Keratinocyte (primary cell): ENCODE data around the gene FAM177B. TPM values are rescaled to one million over a fixed set of nuclear protein-coding genes. Genes with fewer than 3 reads are reported as not detected.
A peak's percentile ranks its signal among the peaks of the same experiment; 100 is the strongest.

ENCODE experiments used
- DNase-seq: peaks from one replicate; pipeline ENCODE4 v3.0.0-alpha.2; 2011; ENCODE audit warnings: low read depth, missing footprints, low spot score
- FAIRE-seq: peaks from 2 replicates; lab custom pipeline; 2011; peaks lifted over from hg19 to GRCh38; lab: Jason Lieb, UNC
- H2AFZ ChIP-seq: 2 replicates; pipeline ENCODE4 v1.6.0; 2012; ENCODE audit warnings: low read length, control low read depth, inconsistent platforms; ENCODE audit not compliant: control insufficient read depth
- H3K27ac ChIP-seq: 2 replicates; pipeline ENCODE4 v1.5.1; 2011; ENCODE audit warnings: low read length; ENCODE audit not compliant: control insufficient read depth, insufficient read depth
- H3K27me3 ChIP-seq: 3 replicates; pipeline ENCODE4 v1.6.0; 2011; ENCODE audit warnings: low read length; ENCODE audit not compliant: control insufficient read depth, insufficient read depth; ENCODE audit errors: extremely low read depth
- H3K36me3 ChIP-seq, 2 experiments: 2 replicates in 1 of 2; 3 replicates in 1 of 2; pipeline ENCODE4 v1.5.1; 2011; ENCODE audit warnings: low read length in 2 of 2, mild to moderate bottlenecking in 1 of 2; ENCODE audit not compliant: control insufficient read depth in 2 of 2, insufficient read depth in 2 of 2; ENCODE audit errors: extremely low read depth in 1 of 2
- H3K4me1 ChIP-seq: 3 replicates; pipeline ENCODE4 v1.5.1; 2011; ENCODE audit warnings: low read length; ENCODE audit not compliant: control insufficient read depth, insufficient read depth; ENCODE audit errors: extremely low read depth
- H3K4me2 ChIP-seq: 3 replicates; pipeline ENCODE4 v1.6.0; 2011; ENCODE audit warnings: low read depth, low read length; ENCODE audit not compliant: control insufficient read depth, insufficient read depth; ENCODE audit errors: extremely low read depth
- H3K4me3 ChIP-seq, 3 experiments: fragments of 200-600 bp in 1 of 3; sonication (generic) in 1 of 3; 2 replicates in 2 of 3; 3 replicates in 1 of 3; pipeline ENCODE4 v1.5.1; 2011 to 2016; ENCODE audit warnings: low read length in 3 of 3, mild to moderate bottlenecking in 3 of 3, control low read depth in 2 of 3, inconsistent platforms in 1 of 3, low read depth in 1 of 3, mixed read lengths in 1 of 3, mixed run types in 1 of 3, moderate library complexity in 1 of 3; ENCODE audit not compliant: control insufficient read depth in 2 of 3, insufficient read depth in 2 of 3; ENCODE audit errors: extremely low read depth in 1 of 3
- H3K79me2 ChIP-seq: 2 replicates; pipeline ENCODE4 v1.6.0; 2012; ENCODE audit warnings: low read length; ENCODE audit not compliant: control insufficient read depth, insufficient read depth
- H3K9ac ChIP-seq: 3 replicates; pipeline ENCODE4 v1.6.0; 2011; ENCODE audit warnings: low read length; ENCODE audit not compliant: control insufficient read depth, insufficient read depth; ENCODE audit errors: extremely low read depth
- H3K9me1 ChIP-seq: 3 replicates; pipeline ENCODE4 v1.6.0; 2011; ENCODE audit warnings: low read length; ENCODE audit not compliant: control insufficient read depth, insufficient read depth; ENCODE audit errors: extremely low read depth
- H3K9me3 ChIP-seq: 2 replicates; pipeline ENCODE4 v1.5.1; 2012; ENCODE audit warnings: low read depth, low read length; ENCODE audit not compliant: control insufficient read depth
- H4K20me1 ChIP-seq: 3 replicates; pipeline ENCODE4 v1.6.0; 2011; ENCODE audit warnings: low read length; ENCODE audit not compliant: control insufficient read depth, insufficient read depth; ENCODE audit errors: extremely low read depth
- EZH2 ChIP-seq: IDR thresholded peaks from one replicate; pipeline ENCODE4 v1.6.1; 2012; ENCODE audit warnings: inconsistent platforms, mild to moderate bottlenecking, low read length, moderate library complexity
- dilution Hi-C: fragments of 300-500 bp; cut with MboI; formaldehyde crosslinking; loops from one replicate; pipeline ENCODE4 v1.7.0; 2020; ENCODE audit warnings: low sequenced_read_pairs; ENCODE audit not compliant: extremely low pct_ligation_motif_present
- polyA plus RNA-seq, 5 experiments: library from polyadenylated mRNA; depleted of rRNA in 3 of 5; stranded (reverse) in 3 of 5; stranded (forward) in 1 of 5; unstranded in 1 of 5; fragments of >200 nt; gene quantifications; 1 replicate in 1 of 5; 2 replicates in 3 of 5; 3 replicates in 1 of 5; pipeline versions ENCODE4 v1.2.1 to v1.2.3, GENCODE V29; 2011 to 2012; ENCODE audit warnings: missing spikeins in 2 of 5, low read depth in 1 of 5, low replicate concordance in 1 of 5
- TF ChIP-seq, protein P1 (sequence below), 3 experiments: IDR thresholded peaks in 1 of 3; conservative IDR thresholded peaks in 1 of 3; optimal IDR thresholded peaks in 1 of 3; 2 replicates in 2 of 3; 3 replicates in 1 of 3; pipeline versions ENCODE3 to v1.5.1; 2011; ENCODE audit warnings: low read length in 3 of 3, mild to moderate bottlenecking in 3 of 3, moderate library complexity in 2 of 3, control low read depth in 1 of 3, inconsistent platforms in 1 of 3; ENCODE audit not compliant: insufficient read depth in 2 of 3; ENCODE audit errors: extremely low read depth in 1 of 3

The FAM177B gene
- polyA plus RNA-seq, 1 donor (not counting 4 experiments of a cell fraction or from before 2014, with no cell fraction given), result not detected

- DNase-seq, result no peak
- peaks cover 11% of the 10 kb centered on the region for H3K4me1 ChIP-seq
- no peaks in the 10 kb centered on the region for H3K36me3 ChIP-seq
- H3K9me3 ChIP-seq, result no peaks in the 10 kb centered on the region
- H3K9ac ChIP-seq, result no peak overlapping the region
- peaks cover 80% of the 10 kb centered on the region for H3K79me2 ChIP-seq
- H3K27me3 ChIP-seq, result no peaks in the 10 kb centered on the region
- H2AFZ ChIP-seq, result no peak overlapping the region
- H4K20me1 ChIP-seq, result no peaks in the 10 kb centered on the region
- no peak overlapping the region for H3K4me2 ChIP-seq
- no peak for TF ChIP-seq EZH2
- TF ChIP-seq, protein P1, sequence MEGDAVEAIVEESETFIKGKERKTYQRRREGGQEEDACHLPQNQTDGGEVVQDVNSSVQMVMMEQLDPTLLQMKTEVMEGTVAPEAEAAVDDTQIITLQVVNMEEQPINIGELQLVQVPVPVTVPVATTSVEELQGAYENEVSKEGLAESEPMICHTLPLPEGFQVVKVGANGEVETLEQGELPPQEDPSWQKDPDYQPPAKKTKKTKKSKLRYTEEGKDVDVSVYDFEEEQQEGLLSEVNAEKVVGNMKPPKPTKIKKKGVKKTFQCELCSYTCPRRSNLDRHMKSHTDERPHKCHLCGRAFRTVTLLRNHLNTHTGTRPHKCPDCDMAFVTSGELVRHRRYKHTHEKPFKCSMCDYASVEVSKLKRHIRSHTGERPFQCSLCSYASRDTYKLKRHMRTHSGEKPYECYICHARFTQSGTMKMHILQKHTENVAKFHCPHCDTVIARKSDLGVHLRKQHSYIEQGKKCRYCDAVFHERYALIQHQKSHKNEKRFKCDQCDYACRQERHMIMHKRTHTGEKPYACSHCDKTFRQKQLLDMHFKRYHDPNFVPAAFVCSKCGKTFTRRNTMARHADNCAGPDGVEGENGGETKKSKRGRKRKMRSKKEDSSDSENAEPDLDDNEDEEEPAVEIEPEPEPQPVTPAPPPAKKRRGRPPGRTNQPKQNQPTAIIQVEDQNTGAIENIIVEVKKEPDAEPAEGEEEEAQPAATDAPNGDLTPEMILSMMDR (optimal IDR thresholded peaks at IDR 0.05 in 1 of 3, IDR thresholded peaks at IDR 0.05 in 1 of 3, conservative IDR thresholded peaks at IDR 0.05 in 1 of 3; ENCODE audit: extremely low read depth in 1 of 3, insufficient read depth in 2 of 3, low read length in 3 of 3), result no peak
- H3K4me3 ChIP-seq, result no peak overlapping the region
- H3K27ac ChIP-seq, result no peak overlapping the region
- no peak for FAIRE-seq
- dilution Hi-C loops, result no loop called here
- H3K9me1 ChIP-seq, result no peaks in the 10 kb centered on the region
Observed at GRCh38 chr1:222709700-222710153, 27.3 kb upstream of the FAM177B start.

GRCh38 chr1:222711319-222712252, 25.4 kb upstream of the FAM177B start:
- dilution Hi-C loops, result no loop called here
- H3K4me3 ChIP-seq, result peak overlapping the region; percentile 89 to 98 (median 90)
- no peaks in the 10 kb centered on the region for H3K9me1 ChIP-seq
- no peak for TF ChIP-seq EZH2
- TF ChIP-seq, protein P1 (optimal IDR thresholded peaks at IDR 0.05 in 1 of 3, IDR thresholded peaks at IDR 0.05 in 1 of 3, conservative IDR thresholded peaks at IDR 0.05 in 1 of 3; ENCODE audit: extremely low read depth in 1 of 3, insufficient read depth in 2 of 3, low read length in 3 of 3), result no peak
- H4K20me1 ChIP-seq, result no peaks in the 10 kb centered on the region
- H3K4me1 ChIP-seq, result peaks cover 11% of the 10 kb centered on the region
- H3K27me3 ChIP-seq, result no peaks in the 10 kb centered on the region
- peak overlapping the region; percentile 78 for H3K4me2 ChIP-seq
- FAIRE-seq, result peak; percentile 82
- peaks cover 1 to 4% of the 10 kb centered on the region in 2 experiments for H3K36me3 ChIP-seq
- H2AFZ ChIP-seq, result peak overlapping the region; percentile 87
- H3K9me3 ChIP-seq, result no peaks in the 10 kb centered on the region
- H3K79me2 ChIP-seq, result peaks cover 65% of the 10 kb centered on the region
- DNase-seq, result no peak
- H3K9ac ChIP-seq, result peak overlapping the region; percentile 85
- peak overlapping the region; percentile 86 for H3K27ac ChIP-seq
